Panc1 (cell line): ENCODE measurements around the gene NUDT4B.
"Not testable (repeated sequence)": the region's sequence is repeated elsewhere in the genome, so short reads cannot be mapped to it uniquely, and the experiment has no call there.

ENCODE experiments used
- POLR2AphosphoS5 ChIP-seq: IDR thresholded peaks from 2 replicates; pipeline ENCODE4 v1.6.1; 2012; ENCODE audit warnings: mild to moderate bottlenecking, low read depth, low read length, moderate library complexity
- SIN3A ChIP-seq: IDR thresholded peaks from 2 replicates; pipeline ENCODE4 v1.6.1; 2012; ENCODE audit warnings: low read depth, mild to moderate bottlenecking, low read length, moderate library complexity, borderline replicate concordance; ENCODE audit not compliant: insufficient read depth
- TCF7L2 ChIP-seq: IDR thresholded peaks from 2 replicates; pipeline ENCODE4 v1.6.1; 2011; ENCODE audit warnings: mild to moderate bottlenecking, low read depth, low read length, inconsistent platforms
- TF ChIP-seq, protein P1 (sequence below): fragments of 450-650 bp; IDR thresholded peaks from 2 replicates; pipeline ENCODE4 v1.5.1; 2017; ENCODE audit warnings: mild to moderate bottlenecking
- TF ChIP-seq, protein P2 (sequence below), 2 experiments: IDR thresholded peaks; 2 replicates each; pipeline ENCODE4 v1.6.1; 2011 to 2012; ENCODE audit warnings: low read depth in 2 of 2, control low read depth in 1 of 2, low read length in 1 of 2, mild to moderate bottlenecking in 1 of 2, moderate library complexity in 1 of 2; ENCODE audit not compliant: insufficient read depth in 1 of 2

DNA sequence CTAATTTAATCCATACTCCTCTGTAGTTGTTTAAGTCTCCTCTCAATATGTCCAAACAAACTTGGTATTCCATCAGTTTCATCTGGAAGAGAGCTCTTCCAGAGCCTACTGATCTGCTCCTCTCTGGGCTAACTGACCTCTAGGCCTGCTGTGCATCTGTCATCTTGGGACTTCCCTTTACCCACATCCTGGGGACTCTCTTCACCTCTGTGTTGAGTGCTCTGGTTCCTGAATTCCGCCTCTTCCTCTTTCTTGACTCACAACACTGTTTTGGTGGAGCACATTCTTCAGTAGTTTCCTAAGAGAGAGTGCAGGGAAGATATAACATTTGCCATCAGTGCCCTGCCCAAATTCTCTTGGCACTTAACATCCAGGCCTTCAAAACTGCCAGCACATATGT, 13.0 kb upstream of the NUDT4B start:
- TF ChIP-seq, protein P1, sequence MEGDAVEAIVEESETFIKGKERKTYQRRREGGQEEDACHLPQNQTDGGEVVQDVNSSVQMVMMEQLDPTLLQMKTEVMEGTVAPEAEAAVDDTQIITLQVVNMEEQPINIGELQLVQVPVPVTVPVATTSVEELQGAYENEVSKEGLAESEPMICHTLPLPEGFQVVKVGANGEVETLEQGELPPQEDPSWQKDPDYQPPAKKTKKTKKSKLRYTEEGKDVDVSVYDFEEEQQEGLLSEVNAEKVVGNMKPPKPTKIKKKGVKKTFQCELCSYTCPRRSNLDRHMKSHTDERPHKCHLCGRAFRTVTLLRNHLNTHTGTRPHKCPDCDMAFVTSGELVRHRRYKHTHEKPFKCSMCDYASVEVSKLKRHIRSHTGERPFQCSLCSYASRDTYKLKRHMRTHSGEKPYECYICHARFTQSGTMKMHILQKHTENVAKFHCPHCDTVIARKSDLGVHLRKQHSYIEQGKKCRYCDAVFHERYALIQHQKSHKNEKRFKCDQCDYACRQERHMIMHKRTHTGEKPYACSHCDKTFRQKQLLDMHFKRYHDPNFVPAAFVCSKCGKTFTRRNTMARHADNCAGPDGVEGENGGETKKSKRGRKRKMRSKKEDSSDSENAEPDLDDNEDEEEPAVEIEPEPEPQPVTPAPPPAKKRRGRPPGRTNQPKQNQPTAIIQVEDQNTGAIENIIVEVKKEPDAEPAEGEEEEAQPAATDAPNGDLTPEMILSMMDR, result not testable (repeated sequence)
- not testable (repeated sequence) for TF ChIP-seq SIN3A, POLR2AphosphoS5, TCF7L2
- TF ChIP-seq, protein P2, sequence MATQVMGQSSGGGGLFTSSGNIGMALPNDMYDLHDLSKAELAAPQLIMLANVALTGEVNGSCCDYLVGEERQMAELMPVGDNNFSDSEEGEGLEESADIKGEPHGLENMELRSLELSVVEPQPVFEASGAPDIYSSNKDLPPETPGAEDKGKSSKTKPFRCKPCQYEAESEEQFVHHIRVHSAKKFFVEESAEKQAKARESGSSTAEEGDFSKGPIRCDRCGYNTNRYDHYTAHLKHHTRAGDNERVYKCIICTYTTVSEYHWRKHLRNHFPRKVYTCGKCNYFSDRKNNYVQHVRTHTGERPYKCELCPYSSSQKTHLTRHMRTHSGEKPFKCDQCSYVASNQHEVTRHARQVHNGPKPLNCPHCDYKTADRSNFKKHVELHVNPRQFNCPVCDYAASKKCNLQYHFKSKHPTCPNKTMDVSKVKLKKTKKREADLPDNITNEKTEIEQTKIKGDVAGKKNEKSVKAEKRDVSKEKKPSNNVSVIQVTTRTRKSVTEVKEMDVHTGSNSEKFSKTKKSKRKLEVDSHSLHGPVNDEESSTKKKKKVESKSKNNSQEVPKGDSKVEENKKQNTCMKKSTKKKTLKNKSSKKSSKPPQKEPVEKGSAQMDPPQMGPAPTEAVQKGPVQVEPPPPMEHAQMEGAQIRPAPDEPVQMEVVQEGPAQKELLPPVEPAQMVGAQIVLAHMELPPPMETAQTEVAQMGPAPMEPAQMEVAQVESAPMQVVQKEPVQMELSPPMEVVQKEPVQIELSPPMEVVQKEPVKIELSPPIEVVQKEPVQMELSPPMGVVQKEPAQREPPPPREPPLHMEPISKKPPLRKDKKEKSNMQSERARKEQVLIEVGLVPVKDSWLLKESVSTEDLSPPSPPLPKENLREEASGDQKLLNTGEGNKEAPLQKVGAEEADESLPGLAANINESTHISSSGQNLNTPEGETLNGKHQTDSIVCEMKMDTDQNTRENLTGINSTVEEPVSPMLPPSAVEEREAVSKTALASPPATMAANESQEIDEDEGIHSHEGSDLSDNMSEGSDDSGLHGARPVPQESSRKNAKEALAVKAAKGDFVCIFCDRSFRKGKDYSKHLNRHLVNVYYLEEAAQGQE (IDR thresholded peaks at IDR 0.05; ENCODE audit: insufficient read depth in 1 of 2, low read depth in 2 of 2, low read length in 1 of 2), result not testable (repeated sequence)
